ENCODE results near the gene NCKAP5.

Gene NCKAP5

GRCh38 chr2:133175926-133176325, 392.3 kb downstream of the NCKAP5 start:
- TF ChIP-seq CTCF (IDR thresholded peaks at IDR 0.05; ENCODE audit: insufficient read depth, low read depth, low read length, missing control alignments): no peak
- DNase-seq (ENCODE audit: low read depth): no peak
- H3K4me3 ChIP-seq (ENCODE audit: low read length): no peak overlapping the region

GRCh38 chr2:133173224-133173623, 395.0 kb downstream of the NCKAP5 start:
- no peak overlapping the region for H3K4me3 ChIP-seq (ENCODE audit: low read length)
- DNase-seq (ENCODE audit: low read depth): no peak
- TF ChIP-seq CTCF (IDR thresholded peaks at IDR 0.05; ENCODE audit: insufficient read depth, low read depth, low read length, missing control alignments): no peak

- DNase-seq (ENCODE audit: low read depth): peak; percentile 68
- H3K4me3 ChIP-seq (ENCODE audit: low read length): no peak overlapping the region
- peak; percentile 60 for TF ChIP-seq CTCF (IDR thresholded peaks at IDR 0.05; ENCODE audit: insufficient read depth, low read depth, low read length, missing control alignments)
Observed at GRCh38 chr2:133171393-133172004, 396.8 kb downstream of the NCKAP5 start.

GRCh38 chr2:133169274-133169912, 398.9 kb downstream of the NCKAP5 start:
- no peak for DNase-seq (ENCODE audit: low read depth)
- no peak overlapping the region for H3K4me3 ChIP-seq (ENCODE audit: low read length)
- TF ChIP-seq CTCF (IDR thresholded peaks at IDR 0.05; ENCODE audit: insufficient read depth, low read depth, low read length, missing control alignments): no peak

- no peak overlapping the region for H3K4me3 ChIP-seq (ENCODE audit: low read length)
- no peak for TF ChIP-seq CTCF (IDR thresholded peaks at IDR 0.05; ENCODE audit: insufficient read depth, low read depth, low read length, missing control alignments)
- DNase-seq (ENCODE audit: low read depth): no peak
Observed at GRCh38 chr2:133167990-133168389, 400.3 kb downstream of the NCKAP5 start.

- no peak for TF ChIP-seq CTCF (IDR thresholded peaks at IDR 0.05; ENCODE audit: insufficient read depth, low read depth, low read length, missing control alignments)
- DNase-seq (ENCODE audit: low read depth): no peak
Observed at GRCh38 chr2:133167223-133167622, 401.0 kb downstream of the NCKAP5 start.

GRCh38 chr2:133166031-133166430, 402.2 kb downstream of the NCKAP5 start:
- H3K4me3 ChIP-seq (ENCODE audit: low read length): no peak overlapping the region
- no peak for DNase-seq (ENCODE audit: low read depth)
- no peak for TF ChIP-seq CTCF (IDR thresholded peaks at IDR 0.05; ENCODE audit: insufficient read depth, low read depth, low read length, missing control alignments)

More at GRCh38 chr2:133167223-133167622, 401.0 kb downstream of the NCKAP5 start:
- H3K4me3 ChIP-seq (ENCODE audit: low read length): no peak overlapping the region
